Esophagus squamous epithelium (tissue), 4 donors: ENCODE measurements around the gene IL1RAPL2.

Experiments used
- POLR2A ChIP-seq, 4 donors: fragments of 450-650 bp; IDR thresholded peaks; one replicate each; pipeline ENCODE4 v1.6.1; 2017; ENCODE audit warnings: antibody characterized with exemption in 4 of 4, mild to moderate bottlenecking in 4 of 4, moderate library complexity in 3 of 4
- TF ChIP-seq, protein P1 (sequence below), 6 experiments: fragments of 450-650 bp in 4 of 6; fragments of 200-600 bp in 2 of 6; sonication (generic) in 2 of 6; IDR thresholded peaks; one replicate each; pipeline ENCODE4 v1.5.1; 2016 to 2019; ENCODE audit warnings: antibody characterized with exemption in 6 of 6, mild to moderate bottlenecking in 4 of 6, moderate library complexity in 4 of 6

DNA sequence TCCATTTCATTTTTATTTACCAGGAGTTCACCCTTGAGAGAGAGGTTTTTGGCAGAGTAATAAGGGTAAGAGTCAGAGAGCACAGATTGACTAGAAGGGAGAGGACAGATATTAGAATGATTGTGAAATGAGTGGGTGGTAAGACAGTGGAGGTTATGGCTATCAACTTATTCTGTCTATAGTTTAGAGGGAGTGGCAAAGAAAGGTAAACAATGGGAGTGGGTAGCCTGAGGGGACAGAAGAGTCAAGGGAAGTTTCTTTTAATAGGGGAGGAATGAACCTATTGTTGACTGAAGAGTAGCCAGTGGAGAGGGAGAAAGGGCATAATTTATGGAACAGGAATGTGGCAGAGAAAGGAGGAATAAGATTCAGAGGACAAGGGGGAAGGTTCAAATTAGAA is 1069.8 kb downstream of the IL1RAPL2 start:
- TF ChIP-seq, protein P1, sequence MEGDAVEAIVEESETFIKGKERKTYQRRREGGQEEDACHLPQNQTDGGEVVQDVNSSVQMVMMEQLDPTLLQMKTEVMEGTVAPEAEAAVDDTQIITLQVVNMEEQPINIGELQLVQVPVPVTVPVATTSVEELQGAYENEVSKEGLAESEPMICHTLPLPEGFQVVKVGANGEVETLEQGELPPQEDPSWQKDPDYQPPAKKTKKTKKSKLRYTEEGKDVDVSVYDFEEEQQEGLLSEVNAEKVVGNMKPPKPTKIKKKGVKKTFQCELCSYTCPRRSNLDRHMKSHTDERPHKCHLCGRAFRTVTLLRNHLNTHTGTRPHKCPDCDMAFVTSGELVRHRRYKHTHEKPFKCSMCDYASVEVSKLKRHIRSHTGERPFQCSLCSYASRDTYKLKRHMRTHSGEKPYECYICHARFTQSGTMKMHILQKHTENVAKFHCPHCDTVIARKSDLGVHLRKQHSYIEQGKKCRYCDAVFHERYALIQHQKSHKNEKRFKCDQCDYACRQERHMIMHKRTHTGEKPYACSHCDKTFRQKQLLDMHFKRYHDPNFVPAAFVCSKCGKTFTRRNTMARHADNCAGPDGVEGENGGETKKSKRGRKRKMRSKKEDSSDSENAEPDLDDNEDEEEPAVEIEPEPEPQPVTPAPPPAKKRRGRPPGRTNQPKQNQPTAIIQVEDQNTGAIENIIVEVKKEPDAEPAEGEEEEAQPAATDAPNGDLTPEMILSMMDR (IDR thresholded peaks at IDR 0.05), result no peak
- no peak for TF ChIP-seq POLR2A (IDR thresholded peaks at IDR 0.05)
